Progenitor cell of endocrine pancreas (in vitro differentiated cells): ENCODE results near the gene ZNF281. TPM values are rescaled to one million over a fixed set of nuclear protein-coding genes. Genes with fewer than 3 reads are reported as not detected.
"Not testable (repeated sequence)": the region's sequence is repeated elsewhere in the genome, so short reads cannot be mapped to it uniquely, and the experiment has no call there.

Experiments
- DNase-seq: peaks from one replicate; pipeline ENCODE4 v3.0.0; 2021; ENCODE audit warnings: low spot score; ENCODE audit not compliant: unreplicated experiment
- H3K27ac Mint-ChIP-seq: 2 replicates; pipeline ENCODE4 v1.8.0; 2021; ENCODE audit warnings: mild to moderate bottlenecking, moderate library complexity, mixed read lengths
- H3K27me3 Mint-ChIP-seq: 2 replicates; pipeline ENCODE4 v1.8.0; 2021; ENCODE audit warnings: mixed read lengths
- H3K36me3 Mint-ChIP-seq: 2 replicates; pipeline ENCODE4 v1.8.0; 2022; ENCODE audit warnings: mixed read lengths; ENCODE audit not compliant: insufficient read depth
- H3K4me1 Mint-ChIP-seq: 2 replicates; pipeline ENCODE4 v1.8.0; 2021; ENCODE audit warnings: low read depth, mixed read lengths
- H3K4me3 Mint-ChIP-seq: 2 replicates; pipeline ENCODE4 v1.8.0; 2021; ENCODE audit warnings: low read depth, mild to moderate bottlenecking, moderate library complexity, mixed read lengths
- H3K9me3 Mint-ChIP-seq: 2 replicates; pipeline ENCODE4 v1.8.0; 2021; ENCODE audit warnings: low read depth, mixed read lengths
- total RNA-seq: library from RNA; stranded (reverse); gene quantifications from 2 replicates; pipeline ENCODE4 v1.2.1, GENCODE V29; 2021
- TF ChIP-seq, protein P1 (sequence below): fragments of 200-600 bp; sonication (generic); IDR thresholded peaks from one replicate; pipeline ENCODE4 v1.5.0; 2021; ENCODE audit warnings: antibody characterized with exemption, mild to moderate bottlenecking; ENCODE audit not compliant: unreplicated experiment

ZNF281 gene
- total RNA-seq, 1 donor from 2014 or later, result 34.2 TPM

DNA sequence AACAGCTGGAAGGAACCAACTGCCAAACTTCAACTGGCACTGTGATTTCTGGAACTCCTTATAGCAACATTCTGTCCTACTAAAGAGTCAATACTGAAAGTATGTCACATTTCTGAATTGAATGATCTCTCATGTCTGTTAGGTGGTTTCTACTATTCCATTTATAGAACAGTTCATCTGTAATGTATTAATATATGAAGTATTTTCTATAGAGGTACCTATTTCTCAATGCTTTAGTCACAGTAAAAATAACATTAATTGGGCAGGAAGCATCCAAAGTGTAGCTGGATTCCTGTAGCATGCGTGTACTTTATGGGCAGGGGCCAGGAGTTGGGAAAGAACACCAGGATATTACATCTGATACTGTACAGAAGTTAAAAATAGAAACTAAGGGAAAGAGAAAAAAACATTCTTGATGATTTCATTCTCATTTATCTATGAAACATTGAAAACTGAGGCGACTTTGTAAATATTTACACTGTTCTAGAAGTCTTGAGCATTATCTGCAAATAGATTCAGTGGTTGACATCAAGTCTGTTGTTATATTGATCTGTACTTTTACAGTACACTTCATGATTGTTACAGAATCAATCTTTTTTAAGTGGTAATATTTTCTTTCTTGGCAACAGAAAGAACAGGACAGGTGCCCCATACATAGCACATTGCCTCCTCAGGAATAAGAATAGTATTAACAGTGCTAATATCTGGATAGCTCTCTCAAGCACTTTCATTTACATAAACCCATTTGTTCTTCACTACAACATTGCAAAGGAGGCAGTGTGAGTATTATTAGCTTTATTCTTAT lies 6.2 kb upstream of the ZNF281 start:
- no peak for DNase-seq
- Mint-ChIP-seq H3K4me1 (peaks cover 29% of the 10 kb centered on the region), H3K27ac (no peak overlapping the region), H3K36me3 (no peaks in the 10 kb centered on the region), H3K9me3 (no peaks in the 10 kb centered on the region), H3K27me3 (no peaks in the 10 kb centered on the region), H3K4me3 (no peak overlapping the region)
- TF ChIP-seq, protein P1, sequence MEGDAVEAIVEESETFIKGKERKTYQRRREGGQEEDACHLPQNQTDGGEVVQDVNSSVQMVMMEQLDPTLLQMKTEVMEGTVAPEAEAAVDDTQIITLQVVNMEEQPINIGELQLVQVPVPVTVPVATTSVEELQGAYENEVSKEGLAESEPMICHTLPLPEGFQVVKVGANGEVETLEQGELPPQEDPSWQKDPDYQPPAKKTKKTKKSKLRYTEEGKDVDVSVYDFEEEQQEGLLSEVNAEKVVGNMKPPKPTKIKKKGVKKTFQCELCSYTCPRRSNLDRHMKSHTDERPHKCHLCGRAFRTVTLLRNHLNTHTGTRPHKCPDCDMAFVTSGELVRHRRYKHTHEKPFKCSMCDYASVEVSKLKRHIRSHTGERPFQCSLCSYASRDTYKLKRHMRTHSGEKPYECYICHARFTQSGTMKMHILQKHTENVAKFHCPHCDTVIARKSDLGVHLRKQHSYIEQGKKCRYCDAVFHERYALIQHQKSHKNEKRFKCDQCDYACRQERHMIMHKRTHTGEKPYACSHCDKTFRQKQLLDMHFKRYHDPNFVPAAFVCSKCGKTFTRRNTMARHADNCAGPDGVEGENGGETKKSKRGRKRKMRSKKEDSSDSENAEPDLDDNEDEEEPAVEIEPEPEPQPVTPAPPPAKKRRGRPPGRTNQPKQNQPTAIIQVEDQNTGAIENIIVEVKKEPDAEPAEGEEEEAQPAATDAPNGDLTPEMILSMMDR, result no peak

DNA sequence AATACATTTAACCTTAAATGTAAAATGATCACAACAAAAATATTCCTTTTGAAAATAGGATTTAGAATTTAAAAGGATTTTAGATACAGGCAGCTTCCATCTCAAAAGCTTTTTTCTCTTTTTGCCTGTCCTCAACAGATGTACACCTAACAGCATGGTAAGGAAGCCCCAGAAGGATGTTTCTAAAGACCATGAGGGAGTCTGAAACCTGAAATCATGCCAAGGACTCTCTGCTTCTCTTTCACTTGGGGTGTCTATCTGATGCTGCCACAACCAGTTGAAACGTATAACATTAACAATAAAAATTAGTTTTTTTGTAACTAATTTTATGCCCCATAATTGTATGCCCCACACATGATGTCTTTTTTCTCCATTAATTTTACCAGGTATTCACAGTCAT lies 5.4 kb upstream of the ZNF281 start:
- DNase-seq, result no peak
- peaks cover 35% of the 10 kb centered on the region for H3K4me1 Mint-ChIP-seq
- H3K27ac Mint-ChIP-seq, result no peak overlapping the region

DNA sequence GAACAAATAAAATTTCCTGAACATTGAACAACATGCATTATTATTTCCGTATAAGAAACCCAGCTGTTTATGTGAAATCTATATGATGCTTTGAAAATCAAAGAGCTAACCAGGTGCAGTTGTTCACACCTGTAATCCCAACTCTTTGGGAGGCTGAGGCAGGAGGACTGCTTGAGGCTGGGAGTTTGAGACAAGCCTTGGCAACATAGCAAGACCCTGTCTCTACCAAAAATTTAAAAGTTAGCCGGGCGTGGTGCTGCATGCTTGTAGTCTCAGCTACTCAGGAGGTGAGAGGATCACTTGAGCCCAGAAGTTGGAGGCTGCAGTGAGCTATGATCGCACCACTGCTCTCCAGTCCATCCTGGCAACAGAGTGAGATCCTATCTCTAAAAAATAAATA lies 4.8 kb upstream of the ZNF281 start:
- no peak overlapping the region for H3K27ac Mint-ChIP-seq
- peaks cover 1% of the 10 kb centered on the region for H3K36me3 Mint-ChIP-seq
- no peak for DNase-seq
- no peaks in the 10 kb centered on the region for H3K27me3 Mint-ChIP-seq
- TF ChIP-seq, protein P1, result no peak
- H3K4me1 Mint-ChIP-seq, result peaks cover 38% of the 10 kb centered on the region
- no peaks in the 10 kb centered on the region for H3K9me3 Mint-ChIP-seq
- H3K4me3 Mint-ChIP-seq, result no peak overlapping the region

More for the DNA sequence above, 5.4 kb upstream of the ZNF281 start:
- Mint-ChIP-seq H3K27me3 (no peaks in the 10 kb centered on the region), H3K36me3 (no peaks in the 10 kb centered on the region), H3K4me3 (no peak overlapping the region), H3K9me3 (no peaks in the 10 kb centered on the region)
- TF ChIP-seq, protein P1, result no peak

DNA sequence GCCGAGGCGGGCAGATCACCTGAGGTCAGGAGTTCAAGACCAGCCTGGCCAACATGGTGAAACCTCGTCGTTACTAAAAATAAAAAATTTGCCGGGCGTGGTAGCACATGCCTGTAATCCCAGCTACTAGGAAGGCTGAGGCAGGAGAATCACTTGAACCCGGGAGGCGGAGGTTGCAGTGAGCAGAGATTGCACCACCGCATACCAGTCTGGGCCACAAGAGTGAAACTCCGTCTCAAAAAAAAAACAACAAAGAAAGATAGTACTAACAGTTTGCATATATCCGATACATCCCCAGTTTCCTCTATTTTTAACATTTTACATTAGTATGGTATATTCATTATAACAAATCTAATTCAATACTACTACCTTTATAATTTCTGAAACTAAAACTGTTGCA lies 3.9 kb upstream of the ZNF281 start:
- peaks cover 42% of the 10 kb centered on the region for H3K4me1 Mint-ChIP-seq
- not testable (repeated sequence) for H3K27ac Mint-ChIP-seq, H3K27me3 Mint-ChIP-seq, H3K36me3 Mint-ChIP-seq, H3K9me3 Mint-ChIP-seq, DNase-seq, H3K4me3 Mint-ChIP-seq

DNA sequence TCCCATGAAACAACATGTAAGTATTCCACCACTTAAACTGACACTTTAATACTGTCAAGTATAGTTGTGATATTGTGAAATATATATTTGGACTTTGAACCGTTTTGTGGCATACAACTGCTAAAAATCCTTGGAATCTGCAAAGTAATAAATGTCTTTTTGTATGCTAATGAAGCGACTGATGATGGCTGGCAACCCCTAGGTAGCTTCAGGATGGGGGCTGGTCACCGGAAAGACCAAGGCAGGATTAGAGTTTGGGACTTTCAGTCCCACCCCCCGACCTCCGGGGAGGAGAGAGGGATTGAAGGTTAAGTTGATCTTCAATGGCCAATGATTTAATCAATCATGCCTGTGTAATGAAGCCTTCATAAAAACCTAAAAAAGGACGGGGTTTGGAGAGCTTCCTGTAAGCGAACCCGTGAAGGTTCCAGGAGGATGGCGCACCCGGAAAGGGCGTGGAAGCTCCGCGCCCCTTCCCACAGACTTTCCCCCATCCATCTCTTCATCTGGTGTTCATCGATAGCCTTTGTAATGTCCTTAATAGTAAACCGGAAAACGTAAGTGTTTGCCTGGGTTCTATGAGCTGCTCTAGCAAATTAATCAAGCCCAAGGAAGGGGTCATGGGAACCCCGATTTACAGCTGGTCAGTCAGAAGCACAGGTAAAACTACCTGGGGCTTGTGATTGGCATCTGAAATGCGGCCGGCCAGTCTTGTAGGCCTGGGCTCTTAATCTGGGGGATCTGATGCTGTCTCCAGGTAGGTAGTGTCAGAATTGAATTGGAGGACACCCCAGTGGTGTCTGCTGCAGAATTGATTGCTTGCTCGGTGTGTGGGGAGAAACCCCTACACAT lies 1.8 kb upstream of the ZNF281 start:
- DNase-seq, result no peak
- Mint-ChIP-seq H3K4me3 (peak overlapping the region; percentile 70), H3K36me3 (peaks cover 21% of the 10 kb centered on the region), H3K4me1 (peaks cover 57% of the 10 kb centered on the region), H3K27me3 (no peaks in the 10 kb centered on the region), H3K27ac (peak overlapping the region; percentile 81), H3K9me3 (no peaks in the 10 kb centered on the region)
- TF ChIP-seq, protein P1, result no peak
